Activated T-helper 2 cell treated with anti-CD3 and anti-CD28 coated beads, Interferon-gamma antibody, Interleukin-2, Interleukin-4, amounts not matched to agents 10 μg/mL and 5 μg/mL and 100 μg/mL, durations not matched to agents 14 hours and 24 hours and 36 hours (primary cell): ENCODE measurements around the gene FAM221A. TPM values are rescaled to one million over a fixed set of nuclear protein-coding genes. Genes with fewer than 3 reads are reported as not detected.
A peak's percentile ranks its signal among the peaks of the same experiment; 100 is the strongest.
"Not testable (repeated sequence)": the region's sequence is repeated elsewhere in the genome, so short reads cannot be mapped to it uniquely, and the experiment has no call there.

ENCODE experiments used
- DNase-seq: peaks from one replicate; pipeline ENCODE4 v3.0.0; 2021; ENCODE audit warnings: low spot score
- H3K27ac Mint-ChIP-seq: one replicate; pipeline ENCODE4 v1.8.0; 2021; ENCODE audit warnings: mixed read lengths
- H3K27me3 Mint-ChIP-seq: one replicate; pipeline ENCODE4 v1.8.0; 2021; ENCODE audit warnings: low read depth, mixed read lengths
- H3K36me3 Mint-ChIP-seq: one replicate; pipeline ENCODE4 v1.8.0; 2021; ENCODE audit warnings: low read depth, mixed read lengths
- H3K4me1 Mint-ChIP-seq: one replicate; pipeline ENCODE4 v1.8.0; 2021; ENCODE audit warnings: low read depth, mixed read lengths
- H3K4me3 Mint-ChIP-seq: one replicate; pipeline ENCODE4 v1.8.0; 2021; ENCODE audit warnings: low read depth, mild to moderate bottlenecking, moderate library complexity, mixed read lengths
- H3K9me3 Mint-ChIP-seq: one replicate; pipeline ENCODE4 v1.8.0; 2021; ENCODE audit warnings: mixed read lengths
- intact Hi-C: fragments of 100-400 bp; cut with micrococcal nuclease; formaldehyde crosslinking; loops from one replicate; pipeline ENCODE4 v1.15.1; 2023
- total RNA-seq: library from RNA; stranded (reverse); gene quantifications from 2 replicates; pipeline ENCODE4 v1.2.3, GENCODE V29; 2022

FAM221A gene
- total RNA-seq, 1 donor from 2014 or later: 6.2 TPM

DNA sequence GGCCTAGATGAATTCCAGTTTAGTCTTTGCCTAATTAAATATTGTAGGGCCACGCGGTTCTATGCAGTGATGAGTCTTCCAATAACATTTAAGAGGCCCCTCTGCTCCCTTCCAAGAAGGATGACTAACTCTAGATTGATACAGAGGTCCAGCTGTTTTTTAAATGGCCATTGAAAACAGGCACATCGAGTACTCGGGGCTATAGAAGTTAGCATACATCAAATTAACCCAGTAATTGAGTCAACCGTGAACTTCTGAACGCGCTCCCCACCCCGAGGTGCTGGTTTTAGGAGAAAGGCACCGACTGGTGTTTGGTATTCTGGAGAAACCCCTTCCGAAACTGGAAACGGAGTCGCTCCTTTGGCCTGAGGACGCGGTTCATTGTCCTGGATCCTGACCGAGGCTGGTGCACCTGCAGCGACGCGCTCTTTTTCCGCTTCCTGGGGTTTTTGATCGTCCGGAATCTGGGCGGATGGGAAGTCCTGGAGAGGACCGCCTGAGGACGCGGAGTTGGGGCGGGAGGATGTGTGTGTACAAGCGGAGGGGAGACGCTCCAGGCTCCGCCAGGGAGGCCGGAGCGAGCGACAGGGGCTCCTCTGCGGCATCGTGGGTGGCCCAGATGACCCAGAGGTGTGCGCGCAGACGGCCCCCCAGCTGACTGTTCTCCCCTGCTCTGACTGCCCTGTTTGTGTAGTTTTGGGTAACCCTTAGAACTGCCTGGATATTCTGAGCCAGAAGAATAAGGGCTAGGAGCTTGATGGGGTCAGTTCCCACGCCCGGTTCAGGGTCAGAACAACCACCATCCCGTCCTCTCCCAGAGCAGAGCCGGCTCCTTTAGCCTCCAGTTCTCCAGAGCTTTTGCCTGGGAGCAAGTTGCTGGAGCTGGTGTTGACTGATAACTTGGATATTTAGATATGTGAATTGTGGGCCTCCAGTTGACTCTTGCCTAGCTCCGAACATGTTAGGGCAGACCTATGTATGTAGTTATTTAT is 711 bp downstream of the FAM221A start:
- peak; percentile 13 for DNase-seq
- Mint-ChIP-seq H3K36me3 (no peaks in the 10 kb centered on the region), H3K9me3 (peaks cover 6% of the 10 kb centered on the region), H3K27ac (no peak overlapping the region), H3K4me1 (peaks cover 6% of the 10 kb centered on the region), H3K4me3 (peak overlapping the region; percentile 85), H3K27me3 (peaks cover 14% of the 10 kb centered on the region)
- intact Hi-C loops: loop anchor here (1.0 kb wide), 1 partner anchor 85 kb away; no protein-coding TSS in a partner anchor

DNA sequence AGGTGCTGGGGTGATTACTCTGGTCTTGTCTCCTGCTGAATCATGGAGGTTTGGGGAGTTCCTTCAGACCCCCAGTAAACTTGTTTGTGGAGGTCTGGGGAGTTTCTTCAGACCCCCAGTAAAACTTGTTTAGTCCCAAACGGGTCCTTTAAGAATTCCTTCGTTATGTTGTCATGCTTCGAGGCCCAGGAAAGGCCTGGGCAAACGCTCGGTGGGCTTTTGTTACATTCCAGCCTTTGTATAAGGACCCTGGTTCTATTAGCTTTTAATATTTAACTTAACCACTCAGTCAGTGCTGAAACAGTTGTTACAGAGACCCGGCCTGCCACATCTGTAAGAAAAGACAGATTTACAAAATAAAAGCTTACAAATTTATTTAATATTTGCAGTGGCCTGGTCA is 4.0 kb downstream of the FAM221A start:
- H3K27ac Mint-ChIP-seq, H3K27me3 Mint-ChIP-seq, H3K36me3 Mint-ChIP-seq, H3K4me1 Mint-ChIP-seq, intact Hi-C loops, H3K4me3 Mint-ChIP-seq, H3K9me3 Mint-ChIP-seq, DNase-seq: not testable (repeated sequence)

DNA sequence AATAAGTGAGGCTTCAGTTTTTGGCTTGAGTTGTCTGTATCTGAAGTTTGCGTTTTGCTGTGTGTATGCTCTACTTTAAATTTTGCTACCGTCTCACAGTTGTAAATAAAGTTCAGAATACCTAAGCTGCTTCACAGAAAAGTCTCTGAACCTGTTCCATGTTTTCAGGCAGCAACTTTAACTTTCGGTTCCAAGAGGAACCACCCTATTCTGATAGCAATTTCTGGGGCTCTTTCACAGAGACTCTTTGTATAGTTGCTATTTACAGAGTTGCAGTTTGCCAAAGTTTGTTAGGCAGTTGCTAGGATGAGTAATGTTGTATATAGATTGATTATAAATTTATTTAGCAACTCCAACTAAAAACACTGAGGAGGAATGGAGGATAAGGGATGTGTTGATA is 5.7 kb downstream of the FAM221A start:
- H3K9me3 Mint-ChIP-seq: no peaks in the 10 kb centered on the region
- no peaks in the 10 kb centered on the region for H3K27me3 Mint-ChIP-seq
- peaks cover 3% of the 10 kb centered on the region for H3K4me1 Mint-ChIP-seq
- DNase-seq: no peak
- H3K4me3 Mint-ChIP-seq: no peak overlapping the region
- H3K27ac Mint-ChIP-seq: no peak overlapping the region
- intact Hi-C loops: no loop called here
- H3K36me3 Mint-ChIP-seq: peaks cover under 1% of the 10 kb centered on the region

DNA sequence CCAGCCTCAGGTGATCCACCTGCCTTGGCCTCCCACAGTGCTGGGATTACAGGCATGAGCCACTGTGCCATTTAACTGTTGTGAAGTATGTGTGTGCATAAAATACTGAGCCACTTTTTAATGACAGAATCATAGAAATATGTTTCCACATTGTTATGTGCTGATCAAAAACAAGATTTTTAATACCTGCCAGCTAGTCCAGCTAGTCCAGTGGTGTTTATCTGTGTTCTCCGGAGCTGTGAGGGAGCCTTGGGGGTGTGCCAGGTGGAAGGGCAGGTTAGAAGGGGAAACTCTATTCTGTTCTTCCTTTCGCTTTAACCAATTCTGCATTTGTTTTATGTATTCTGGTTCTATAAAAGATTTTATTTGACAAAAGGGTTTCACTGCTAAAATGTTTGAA is 7.0 kb downstream of the FAM221A start:
- Mint-ChIP-seq H3K27ac (no peak overlapping the region), H3K27me3 (no peaks in the 10 kb centered on the region), H3K4me3 (no peak overlapping the region), H3K9me3 (no peaks in the 10 kb centered on the region), H3K36me3 (peaks cover 4% of the 10 kb centered on the region), H3K4me1 (no peaks in the 10 kb centered on the region)
- intact Hi-C loops: no loop called here
- no peak for DNase-seq

DNA sequence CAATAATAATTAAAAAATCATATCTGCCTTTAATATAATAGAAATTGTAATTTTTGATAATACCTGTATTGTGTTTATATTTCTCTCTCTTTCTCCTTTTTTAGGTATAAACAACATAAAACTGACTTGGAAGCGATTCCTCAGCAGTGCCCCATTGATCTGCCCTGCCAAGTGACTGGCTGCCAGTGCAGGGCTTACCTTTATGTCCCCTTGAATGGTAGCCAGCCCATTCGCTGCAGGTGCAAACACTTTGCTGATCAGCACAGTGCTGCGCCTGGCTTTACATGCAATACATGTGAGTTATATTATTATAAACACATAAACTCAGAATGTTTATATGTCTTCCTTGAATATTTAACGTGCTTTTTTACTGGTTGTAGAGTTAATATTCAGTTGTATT is 9.2 kb downstream of the FAM221A start:
- no peak overlapping the region for H3K27ac Mint-ChIP-seq
- intact Hi-C loops: no loop called here
- no peaks in the 10 kb centered on the region for H3K27me3 Mint-ChIP-seq
- peaks cover 11% of the 10 kb centered on the region for H3K36me3 Mint-ChIP-seq
- H3K4me1 Mint-ChIP-seq: no peaks in the 10 kb centered on the region
- no peak for DNase-seq
- H3K4me3 Mint-ChIP-seq: no peak overlapping the region
- no peaks in the 10 kb centered on the region for H3K9me3 Mint-ChIP-seq

DNA sequence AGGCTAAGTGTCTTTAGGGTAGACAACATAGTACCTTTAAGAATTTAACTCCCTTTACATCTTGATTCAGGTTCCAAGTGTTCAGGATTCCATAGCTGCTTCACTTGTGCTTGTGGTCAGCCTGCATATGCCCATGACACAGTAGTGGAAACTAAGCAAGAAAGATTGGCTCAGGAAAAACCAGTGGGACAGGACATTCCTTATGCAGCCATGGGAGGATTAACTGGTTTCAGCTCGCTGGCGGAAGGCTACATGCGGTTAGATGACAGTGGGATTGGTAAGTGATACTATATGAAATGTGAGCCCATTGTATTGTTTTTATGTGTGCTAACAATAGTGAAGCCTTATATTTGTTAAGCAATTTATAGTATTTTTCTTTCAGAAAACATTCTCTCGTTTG is 11.3 kb downstream of the FAM221A start:
- H3K9me3 Mint-ChIP-seq: no peaks in the 10 kb centered on the region
- H3K36me3 Mint-ChIP-seq: peaks cover 13% of the 10 kb centered on the region
- DNase-seq: no peak
- no peaks in the 10 kb centered on the region for H3K4me1 Mint-ChIP-seq
- H3K27me3 Mint-ChIP-seq: no peaks in the 10 kb centered on the region
- H3K27ac Mint-ChIP-seq: no peak overlapping the region
- intact Hi-C loops: loop anchor here (1.0 kb wide), 1 partner anchor 20 kb away; no protein-coding TSS in a partner anchor
- no peak overlapping the region for H3K4me3 Mint-ChIP-seq

DNA sequence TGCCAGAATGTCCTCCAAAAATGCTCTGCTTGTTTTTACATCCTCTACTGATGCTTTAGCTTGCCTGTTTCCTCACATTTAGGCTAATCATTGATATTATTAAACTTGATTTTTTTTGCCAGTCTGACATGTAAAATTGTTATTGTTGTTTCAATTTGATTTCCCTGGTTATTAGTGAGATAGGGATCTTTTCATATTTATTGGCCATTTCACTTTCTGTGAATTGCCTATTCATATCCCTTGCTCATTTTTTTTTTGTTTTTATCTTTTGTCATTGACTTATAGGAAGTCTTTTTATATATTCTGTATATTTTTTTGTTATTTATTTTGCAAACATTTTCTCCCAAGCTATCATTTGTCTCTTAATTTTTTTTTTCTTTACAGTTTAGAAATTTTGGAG is 13.2 kb downstream of the FAM221A start:
- no peak overlapping the region for H3K27ac Mint-ChIP-seq
- H3K4me1 Mint-ChIP-seq: no peaks in the 10 kb centered on the region
- no peak overlapping the region for H3K4me3 Mint-ChIP-seq
- peaks cover 13% of the 10 kb centered on the region for H3K36me3 Mint-ChIP-seq
- DNase-seq: no peak
- H3K27me3 Mint-ChIP-seq: no peaks in the 10 kb centered on the region
- intact Hi-C loops: no loop called here
- no peaks in the 10 kb centered on the region for H3K9me3 Mint-ChIP-seq

DNA sequence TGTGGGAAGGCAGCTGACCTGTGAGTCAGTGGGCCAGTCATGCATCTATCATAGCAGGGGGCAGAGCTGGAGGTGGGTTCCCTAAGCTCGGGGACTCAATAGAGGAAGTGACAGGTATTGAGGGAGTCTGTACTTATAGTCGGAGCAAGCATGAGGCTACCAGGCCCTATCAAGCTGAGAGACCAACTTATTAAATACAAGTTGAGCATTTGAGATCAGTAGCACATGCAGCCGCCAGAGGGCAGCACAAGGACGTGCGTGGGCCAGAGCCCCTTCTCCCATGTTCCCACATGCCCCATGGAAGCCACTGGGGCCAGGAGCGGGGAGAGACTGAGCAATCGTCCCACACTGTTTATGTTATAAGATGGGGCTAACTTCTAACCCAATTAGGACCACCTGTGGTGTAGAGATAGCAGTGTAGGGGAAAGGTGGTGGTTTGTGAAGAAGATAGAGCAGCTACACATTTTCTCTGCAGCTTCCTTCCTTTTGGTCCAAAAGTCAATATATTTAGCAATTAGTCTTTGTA is 17.0 kb downstream of the FAM221A start:
- Mint-ChIP-seq H3K36me3 (peaks cover 9% of the 10 kb centered on the region), H3K27ac (no peak overlapping the region), H3K4me3 (no peak overlapping the region), H3K4me1 (no peaks in the 10 kb centered on the region), H3K27me3 (no peaks in the 10 kb centered on the region), H3K9me3 (no peaks in the 10 kb centered on the region)
- intact Hi-C loops: no loop called here
- peak; percentile 25 for DNase-seq

DNA sequence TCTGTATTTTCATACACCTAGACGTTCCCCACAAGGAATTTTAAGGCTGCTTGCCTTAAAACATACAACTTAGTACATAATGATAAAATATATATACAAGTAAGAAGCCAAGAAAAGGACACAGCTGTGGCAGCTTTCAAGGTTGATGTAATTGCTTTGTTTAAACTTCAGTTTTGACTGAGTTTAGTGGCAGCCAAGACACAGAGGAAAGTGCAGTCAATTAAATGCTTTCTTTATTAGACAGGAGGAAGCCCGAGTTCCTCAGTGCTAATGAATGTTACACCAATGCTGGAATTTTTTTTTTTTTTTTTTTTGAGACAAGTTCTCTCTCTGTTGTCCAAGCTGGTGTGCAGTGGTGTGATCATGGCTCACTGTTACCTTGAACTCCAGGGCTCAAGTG is 18.8 kb downstream of the FAM221A start:
- Mint-ChIP-seq H3K36me3 (peaks cover 9% of the 10 kb centered on the region), H3K4me3 (no peak overlapping the region), H3K27ac (no peak overlapping the region), H3K9me3 (peaks cover under 1% of the 10 kb centered on the region), H3K4me1 (no peaks in the 10 kb centered on the region), H3K27me3 (no peaks in the 10 kb centered on the region)
- intact Hi-C loops: no loop called here
- DNase-seq: no peak

DNA sequence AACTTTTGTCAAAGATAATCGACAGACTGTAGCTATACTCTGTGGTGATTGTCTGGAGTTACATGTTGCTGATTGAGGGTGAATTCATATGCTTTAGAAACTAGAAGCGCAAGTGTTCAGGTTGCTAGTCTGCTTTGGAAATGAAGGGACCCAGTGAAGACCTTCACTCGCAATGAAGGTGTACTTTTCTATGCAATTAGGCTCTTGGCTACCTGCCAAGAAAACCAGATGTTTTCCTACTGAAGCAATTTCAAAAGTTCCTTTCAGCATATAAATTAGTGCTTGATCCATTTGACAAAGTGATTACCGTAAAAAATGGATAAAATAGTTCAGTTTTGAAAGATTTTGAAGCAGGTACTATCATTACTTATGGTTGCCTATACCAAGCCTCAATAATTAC is 20.0 kb downstream of the FAM221A start:
- no peak overlapping the region for H3K27ac Mint-ChIP-seq
- no peaks in the 10 kb centered on the region for H3K27me3 Mint-ChIP-seq
- intact Hi-C loops: no loop called here

DNA sequence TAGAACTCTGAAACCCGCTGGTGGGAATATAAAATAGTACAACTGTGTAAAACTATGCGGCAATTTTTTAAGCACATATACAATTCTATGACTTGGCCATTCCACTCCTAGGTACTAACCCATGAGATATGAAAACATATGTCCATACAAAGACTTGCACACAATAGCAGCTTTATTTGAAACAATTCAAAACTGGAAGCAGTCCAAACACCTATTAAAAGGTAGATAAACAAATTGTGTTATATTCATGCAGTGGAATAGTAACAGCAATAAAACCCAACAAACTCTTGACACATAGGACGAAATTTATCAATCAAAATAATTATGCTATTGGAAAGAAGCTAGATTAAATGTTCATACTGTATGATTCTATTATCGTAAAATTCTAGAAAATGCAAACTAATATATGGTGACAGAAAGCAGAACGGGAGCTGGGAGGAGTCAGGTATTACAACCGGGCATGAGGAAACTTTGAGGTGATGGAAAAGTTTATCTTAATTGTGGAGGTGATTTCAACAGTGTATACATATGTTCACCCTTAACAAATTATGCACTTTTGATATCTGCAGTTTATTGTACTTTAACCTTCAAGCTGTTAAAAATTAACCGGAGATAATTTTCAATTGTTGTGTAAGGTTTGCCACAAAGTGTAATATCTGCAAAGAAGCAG is 29.2 kb downstream of the FAM221A start:
- Mint-ChIP-seq H3K27me3 (peaks cover 2% of the 10 kb centered on the region), H3K4me1 (no peaks in the 10 kb centered on the region), H3K9me3 (peaks cover 22% of the 10 kb centered on the region), H3K36me3 (peaks cover 10% of the 10 kb centered on the region), H3K4me3 (no peak overlapping the region), H3K27ac (no peak overlapping the region)
- intact Hi-C loops: no loop called here
- DNase-seq: no peak

More for the DNA sequence above, 20.0 kb downstream of the FAM221A start:
- no peaks in the 10 kb centered on the region for H3K4me1 Mint-ChIP-seq
- H3K36me3 Mint-ChIP-seq: peaks cover 10% of the 10 kb centered on the region
- no peak overlapping the region for H3K4me3 Mint-ChIP-seq
- no peak for DNase-seq
- peaks cover 13% of the 10 kb centered on the region for H3K9me3 Mint-ChIP-seq

DNA sequence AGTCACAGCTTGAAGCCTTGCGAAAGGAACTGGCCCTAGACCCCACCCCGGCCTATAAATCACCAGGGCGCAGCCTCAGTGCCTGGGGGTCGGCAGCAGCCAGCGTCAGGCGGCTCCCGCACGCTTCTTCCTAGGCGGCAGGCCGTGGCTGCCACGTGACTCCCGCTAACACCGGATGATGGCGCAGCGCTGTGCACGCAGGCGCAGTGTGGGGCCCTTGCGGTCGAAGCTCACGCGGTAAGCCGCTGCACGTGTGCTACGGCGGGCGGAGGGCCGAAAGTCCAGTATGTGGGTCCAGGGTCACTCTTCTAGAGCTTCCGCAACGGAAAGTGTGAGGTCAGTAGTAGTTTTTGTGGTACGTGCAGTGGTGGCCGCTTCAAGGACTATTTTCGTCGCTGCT is 30.0 kb downstream of the FAM221A start, which contains the start of gene STK31:
Gene STK31 (plus strand): TSS at position 220 of the 400 bp plus-strand sequence. CDS start 67 bp downstream, at position 287.
- Mint-ChIP-seq H3K27ac (no peak within 1 kb of the TSS), H3K36me3 (peaks cover 4% of the 10 kb centered on the region), H3K4me1 (no peaks in the 10 kb centered on the region), H3K4me3 (no peak within 1 kb of the TSS), H3K9me3 (peaks cover 14% of the 10 kb centered on the region), H3K27me3 (peaks cover 2% of the 10 kb centered on the region)
- DNase-seq: no peak
- intact Hi-C loops: no loop called here
